GM12892 (cell line): ENCODE results near the gene OR4F15.
"Not testable (repeated sequence)": the region's sequence is repeated elsewhere in the genome, so short reads cannot be mapped to it uniquely, and the experiment has no call there.

Source experiments
- POLR2A ChIP-seq: IDR thresholded peaks from 2 replicates; pipeline ENCODE4 v1.6.1; 2011; ENCODE audit warnings: low read depth, low read length, control low read depth
- POLR2AphosphoS5 ChIP-seq: IDR thresholded peaks from 2 replicates; pipeline ENCODE4 v1.6.1; 2011; ENCODE audit warnings: low read depth, low read length, control low read depth
- TAF1 ChIP-seq: IDR thresholded peaks from 2 replicates; pipeline ENCODE4 v1.6.1; 2011; ENCODE audit warnings: low read depth, mild to moderate bottlenecking, control low read depth, low read length, borderline replicate concordance

DNA sequence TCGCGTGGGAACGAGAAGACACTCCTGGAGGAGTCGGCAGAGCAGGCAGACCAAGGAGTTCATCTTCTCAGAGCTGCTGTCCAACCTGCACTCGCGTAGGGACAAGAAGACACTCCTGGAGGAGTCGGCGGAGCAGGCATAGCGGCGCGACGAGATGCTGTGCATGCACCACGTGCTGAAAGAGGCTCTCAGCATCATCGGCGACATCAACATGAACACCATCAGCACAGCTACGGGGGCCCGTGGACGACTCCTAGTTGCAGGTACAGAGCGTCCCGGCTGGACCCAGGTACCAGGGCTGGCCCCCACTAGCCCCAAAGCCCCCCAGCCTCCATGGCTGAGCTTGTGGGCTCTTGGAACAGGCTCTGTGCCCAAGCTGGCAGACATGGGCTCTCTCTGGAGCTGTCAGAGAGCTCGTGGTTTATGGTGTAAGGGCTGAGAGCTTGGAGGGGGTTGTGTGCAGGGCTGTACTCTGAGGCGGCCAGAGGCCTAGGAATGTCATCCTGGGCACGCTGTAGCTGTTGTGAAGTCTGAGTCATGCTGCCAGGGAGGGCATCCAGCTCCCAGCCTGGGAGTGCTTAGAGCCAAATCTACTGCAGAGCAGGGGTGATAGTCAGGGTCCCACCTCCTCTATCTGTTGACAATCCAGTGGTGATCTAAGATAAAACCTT lies 47.2 kb upstream of the OR4F15 start:
- not testable (repeated sequence) for TF ChIP-seq POLR2A, POLR2AphosphoS5, TAF1
